GM18951 (cell line): ENCODE data around the gene TPST1.
"Not testable (repeated sequence)": the region's sequence is repeated elsewhere in the genome, so short reads cannot be mapped to it uniquely, and the experiment has no call there.

Experiments used
- POLR2A ChIP-seq: IDR thresholded peaks from 4 replicates; pipeline ENCODE4 v1.6.1; 2011; ENCODE audit warnings: mild to moderate bottlenecking; ENCODE audit not compliant: insufficient read length, insufficient read depth; ENCODE audit errors: extremely low read depth
- in situ Hi-C: fragments of 300-500 bp; cut with MboI; formaldehyde crosslinking; loops from one replicate; pipeline ENCODE4 v1.12.0; 2022; ENCODE audit warnings: low sequenced_read_pairs, mixed read lengths, inconsistent platforms; ENCODE audit not compliant: unreplicated experiment

TPST1 gene

DNA sequence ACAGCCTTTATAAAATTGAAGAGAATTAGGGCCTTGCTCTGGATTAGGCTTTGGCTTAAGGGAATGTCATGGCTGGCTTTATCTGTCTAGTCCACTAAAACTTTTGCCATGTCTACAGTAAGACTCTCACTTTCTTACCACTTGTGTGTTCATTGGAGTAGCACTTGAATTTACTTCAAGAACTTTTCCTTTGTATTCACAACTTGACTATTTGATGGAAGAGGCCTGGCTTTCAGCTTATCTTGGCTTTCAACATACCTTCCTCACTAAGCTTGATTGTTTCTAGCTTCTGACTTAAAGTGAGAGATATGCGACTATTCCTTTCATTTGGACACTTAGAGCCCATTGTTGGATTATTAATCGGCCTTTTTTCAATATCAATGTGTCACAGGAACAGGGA lies 96.1 kb downstream of the TPST1 start:
- TF ChIP-seq POLR2A = no peak
- in situ Hi-C loops = no loop called here

DNA sequence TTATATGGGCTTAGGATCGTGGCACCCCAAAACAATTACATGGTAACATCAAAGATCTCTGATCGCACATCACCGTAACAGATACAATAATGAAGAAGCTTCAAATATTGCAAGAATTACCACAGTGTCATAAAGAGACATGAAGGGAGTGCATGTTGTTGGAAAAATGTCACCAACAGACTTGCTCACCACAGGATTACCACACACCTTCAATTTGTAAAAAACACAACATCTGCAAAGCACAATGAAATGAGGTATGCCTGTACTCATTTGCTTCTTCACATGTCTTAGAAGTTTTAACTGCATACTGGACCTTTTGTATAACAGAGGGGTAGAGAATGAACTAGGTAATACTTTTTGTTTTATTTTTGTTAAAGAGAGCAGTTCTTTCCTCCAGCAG lies 96.6 kb downstream of the TPST1 start:
- in situ Hi-C loops = no loop called here
- TF ChIP-seq POLR2A = no peak

DNA sequence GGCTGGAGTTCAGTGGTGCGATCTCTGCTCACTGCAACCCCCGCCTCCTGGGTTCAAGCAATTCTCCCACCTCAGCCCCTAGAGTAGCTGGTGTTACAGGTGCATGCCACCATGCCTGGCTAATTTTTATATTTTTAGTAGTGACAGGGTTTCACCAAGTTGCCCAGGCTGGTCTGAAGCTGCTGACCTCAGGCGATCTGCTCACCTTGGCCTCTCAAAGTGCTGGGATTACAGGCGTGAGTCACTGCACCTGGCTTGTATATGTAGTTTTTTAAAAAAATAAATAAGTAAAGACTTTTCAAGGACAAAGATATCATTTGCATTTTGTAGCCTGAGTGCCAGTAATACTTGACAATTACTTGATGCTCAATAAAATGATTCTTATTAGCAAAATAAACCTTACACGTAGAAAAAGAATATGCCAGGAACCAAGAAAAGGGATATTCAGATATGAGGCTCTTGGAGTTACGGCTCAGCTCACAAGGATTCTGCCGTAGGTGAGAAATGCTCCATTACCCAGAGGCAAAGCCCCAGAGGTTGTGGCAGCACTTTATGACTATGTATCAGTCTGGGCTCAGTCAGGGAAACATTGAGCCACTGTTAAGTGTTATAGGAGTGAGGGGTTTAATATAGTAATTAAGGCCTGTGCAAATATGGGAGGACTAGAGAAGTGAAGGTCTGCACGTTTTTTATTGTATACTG lies 98.5 kb downstream of the TPST1 start:
- TF ChIP-seq POLR2A = no peak
- in situ Hi-C loops = no loop called here

- no peak for TF ChIP-seq POLR2A
- in situ Hi-C loops = no loop called here
These were observed 99.4 kb downstream of the TPST1 start for GRCh38 chr7:66304536-66304935.

DNA sequence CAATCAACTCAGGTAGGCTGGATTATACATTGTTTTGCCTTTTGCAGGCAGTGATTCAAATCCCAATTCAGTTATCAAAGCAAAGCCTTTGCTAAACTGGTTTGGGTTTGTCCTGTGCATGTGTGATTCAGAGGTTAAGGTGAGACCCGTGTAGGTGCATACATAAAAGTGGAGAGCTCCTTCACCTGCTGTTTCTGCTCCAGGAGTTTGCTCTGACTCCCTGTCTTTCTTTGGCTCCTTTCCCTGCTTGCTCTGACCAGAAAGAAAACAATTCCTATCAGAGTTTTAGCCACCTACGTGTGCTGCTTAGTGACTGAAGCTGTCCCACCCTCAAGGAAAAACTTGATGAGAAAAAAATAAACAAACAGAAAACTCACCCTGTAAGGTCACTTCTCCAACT lies 101.1 kb downstream of the TPST1 start:
- in situ Hi-C loops = no loop called here
- TF ChIP-seq POLR2A = no peak

DNA sequence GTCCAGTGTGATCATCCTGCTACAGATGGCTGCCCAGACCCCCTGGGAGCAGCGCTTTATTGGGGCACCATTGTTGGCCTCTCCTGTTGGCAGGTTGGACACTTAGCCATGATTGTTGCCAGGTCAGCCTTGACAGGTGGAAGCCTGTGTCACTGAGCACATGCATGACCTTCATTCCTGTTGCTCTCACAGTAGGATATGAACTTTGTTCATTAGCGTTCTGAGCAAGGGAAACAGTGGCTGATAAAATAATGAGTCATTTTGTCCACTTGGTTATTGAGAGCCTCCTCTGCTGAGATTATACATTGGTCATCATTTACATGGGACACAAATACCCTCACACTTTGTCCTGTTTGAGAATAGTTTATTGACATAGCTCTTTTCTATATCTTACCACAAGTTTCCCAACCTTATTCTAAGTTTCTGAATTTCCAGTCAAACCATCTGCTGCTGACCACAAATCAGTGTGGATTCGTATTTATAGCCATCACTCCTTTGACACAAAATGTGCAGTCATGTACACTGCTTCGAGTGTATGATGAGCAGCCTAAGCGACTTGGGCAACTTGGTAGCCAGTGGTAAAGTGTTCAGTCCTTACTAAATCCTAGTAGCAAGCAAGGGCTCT lies 102.6 kb downstream of the TPST1 start:
- in situ Hi-C loops = no loop called here
- TF ChIP-seq POLR2A = no peak

DNA sequence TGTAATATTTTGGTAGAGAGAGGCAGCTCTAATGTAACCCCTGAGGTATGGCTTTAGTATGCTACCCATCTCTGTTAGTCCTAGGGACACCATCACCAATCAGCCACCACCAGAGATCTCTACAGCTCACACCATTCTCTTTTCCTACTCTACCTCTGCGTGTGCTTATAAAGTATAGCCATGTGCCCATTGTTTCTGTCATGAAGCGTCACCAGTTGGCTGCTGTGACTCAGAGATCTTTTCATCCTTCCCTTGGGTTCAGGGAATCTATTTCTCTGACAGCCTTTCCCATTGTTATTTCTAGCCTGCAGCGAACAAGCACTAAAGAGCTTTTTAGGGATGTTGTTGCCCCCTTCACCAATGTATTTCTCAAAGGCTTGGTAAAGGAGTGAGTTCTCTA lies 103.3 kb downstream of the TPST1 start:
- in situ Hi-C loops = no loop called here
- no peak for TF ChIP-seq POLR2A

GRCh38 chr7:66310620-66311019 lies 105.5 kb downstream of the TPST1 start:
- in situ Hi-C loops = no loop called here
- TF ChIP-seq POLR2A = no peak

DNA sequence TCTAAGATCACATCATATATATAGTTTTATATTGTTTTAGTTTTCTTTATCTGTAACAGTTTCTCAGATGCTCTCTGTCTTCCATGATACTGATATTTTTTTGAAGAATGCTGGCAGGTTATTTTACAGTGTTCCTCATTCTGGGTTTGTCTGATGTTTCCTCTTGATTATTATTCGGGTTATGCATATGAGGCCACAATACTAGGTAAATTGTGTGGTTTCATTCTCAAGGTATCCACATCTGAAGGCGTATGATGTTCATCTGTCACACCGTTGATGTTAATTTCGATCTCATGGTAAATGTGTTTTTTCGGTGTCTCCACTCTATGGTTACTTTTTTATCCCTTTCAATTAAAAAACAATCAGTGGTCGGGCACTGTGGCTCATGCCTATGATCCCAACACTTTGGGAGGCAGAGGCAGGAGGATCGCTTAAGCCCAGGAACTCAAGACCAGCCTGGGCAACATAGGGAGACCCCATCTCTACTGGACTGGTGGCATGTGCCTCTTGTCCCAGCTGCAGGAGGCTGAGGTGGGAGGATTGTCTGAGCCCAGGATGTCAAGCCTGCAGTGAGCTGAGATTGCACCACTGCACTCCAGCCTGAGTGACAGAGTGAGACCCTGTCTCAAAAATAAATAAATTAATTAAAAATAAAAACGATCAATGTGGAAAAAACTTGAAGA lies 108.9 kb downstream of the TPST1 start:
- no peak for TF ChIP-seq POLR2A
- in situ Hi-C loops = no loop called here

GRCh38 chr7:66315192-66315591 lies 110.1 kb downstream of the TPST1 start:
- TF ChIP-seq POLR2A = no peak
- in situ Hi-C loops = no loop called here

GRCh38 chr7:66319407-66319979 lies 114.4 kb downstream of the TPST1 start:
- TF ChIP-seq POLR2A = no peak
- in situ Hi-C loops = no loop called here

- TF ChIP-seq POLR2A = no peak
- in situ Hi-C loops = no loop called here
These were observed 116.1 kb downstream of the TPST1 start for GRCh38 chr7:66321283-66321682.

DNA sequence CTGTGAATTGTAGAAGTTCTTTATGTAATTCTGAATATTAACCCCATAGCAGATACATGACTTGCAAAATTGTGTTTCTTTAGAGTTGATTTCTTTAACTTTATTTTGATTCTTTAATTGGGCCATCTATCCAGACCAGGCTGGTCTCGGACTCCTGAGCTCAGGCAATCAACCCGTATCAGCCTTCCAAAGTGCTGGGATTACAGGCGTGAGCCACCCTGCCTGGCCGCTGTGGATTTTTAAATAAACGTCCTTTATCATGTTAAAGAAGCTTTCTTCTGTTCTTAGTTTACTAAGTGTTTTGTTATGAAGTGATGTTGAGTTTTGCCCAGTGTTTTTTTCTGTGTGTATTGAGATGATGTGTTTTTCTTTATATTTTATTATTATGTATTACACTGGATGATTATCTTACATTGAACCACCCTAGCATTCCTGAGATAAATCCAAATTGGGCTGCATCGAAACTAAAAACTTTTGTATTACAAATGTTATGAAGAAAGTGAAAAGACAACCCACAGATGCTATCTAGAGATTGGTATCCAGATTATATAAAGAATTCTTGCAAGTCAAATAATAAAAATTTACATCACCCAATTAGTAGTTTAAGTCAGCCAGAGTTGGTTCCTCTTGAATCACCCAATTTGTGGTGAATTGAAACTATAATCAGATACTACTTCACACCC lies 118.1 kb downstream of the TPST1 start:
- in situ Hi-C loops = no loop called here
- no peak for TF ChIP-seq POLR2A

GRCh38 chr7:66324985-66325384 lies 119.9 kb downstream of the TPST1 start:
- in situ Hi-C loops = not testable (repeated sequence)
